HEK293T (cell line): ENCODE data around the gene CSN1S1.

Experiments
- ARNT ChIP-seq: fragments of 450-650 bp; IDR thresholded peaks from 2 replicates; pipeline ENCODE4 v1.6.1; 2017; ENCODE audit warnings: mild to moderate bottlenecking
- BHLHE40 ChIP-seq: fragments of 450-650 bp; IDR thresholded peaks from 2 replicates; pipeline ENCODE4 v1.6.1; 2016; ENCODE audit warnings: mild to moderate bottlenecking, moderate library complexity, borderline replicate concordance
- ELF4 ChIP-seq: fragments of 450-650 bp; IDR thresholded peaks from 2 replicates; pipeline ENCODE4 v1.6.1; 2017; ENCODE audit warnings: antibody characterized with exemption
- FOXA1 ChIP-seq: fragments of 450-650 bp; IDR thresholded peaks from 2 replicates; pipeline ENCODE4 v1.6.1; 2016; ENCODE audit warnings: mild to moderate bottlenecking
- FOXK2 ChIP-seq: fragments of 450-650 bp; IDR thresholded peaks from 2 replicates; pipeline ENCODE4 v1.6.1; 2016; ENCODE audit warnings: mild to moderate bottlenecking
- FOXM1 ChIP-seq: fragments of 450-650 bp; IDR thresholded peaks from 2 replicates; pipeline ENCODE4 v1.6.1; 2017; ENCODE audit warnings: mild to moderate bottlenecking, borderline replicate concordance
- LEF1 ChIP-seq: fragments of 450-650 bp; IDR thresholded peaks from 2 replicates; pipeline ENCODE4 v1.6.1; 2017; ENCODE audit warnings: mild to moderate bottlenecking, borderline replicate concordance
- NFRKB ChIP-seq: fragments of 450-650 bp; IDR thresholded peaks from 2 replicates; pipeline ENCODE4 v1.6.1; 2016; ENCODE audit warnings: mild to moderate bottlenecking, moderate library complexity
- SP1 ChIP-seq: fragments of 450-650 bp; IDR thresholded peaks from 2 replicates; pipeline ENCODE4 v1.6.1; 2017
- SUZ12 ChIP-seq: fragments of 450-650 bp; IDR thresholded peaks from 2 replicates; pipeline ENCODE4 v1.6.1; 2016; ENCODE audit warnings: mild to moderate bottlenecking
- TARDBP ChIP-seq: fragments of 450-650 bp; IDR thresholded peaks from 2 replicates; pipeline ENCODE4 v1.6.1; 2016
- ZNF384 ChIP-seq: fragments of 450-650 bp; IDR thresholded peaks from 2 replicates; pipeline ENCODE4 v1.6.1; 2016

DNA sequence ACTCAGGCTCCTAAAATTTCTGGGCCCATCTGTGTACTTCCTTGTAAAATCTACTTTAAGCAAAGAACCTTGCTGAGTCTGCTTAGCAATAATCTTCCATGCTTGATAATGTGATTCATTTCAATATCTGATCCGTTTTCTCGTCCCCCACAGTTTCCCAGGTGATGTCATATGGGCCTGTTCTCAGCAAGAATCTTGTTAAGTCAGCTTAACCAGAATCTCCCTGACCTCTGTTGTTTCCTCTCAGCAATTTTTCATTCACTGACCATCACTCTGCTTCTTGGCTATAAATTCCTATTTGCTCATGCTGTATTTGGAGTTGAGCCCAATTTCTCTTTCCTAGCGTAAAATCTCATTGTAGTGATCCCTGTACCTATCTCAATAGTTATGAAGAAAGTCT, 20.7 kb downstream of the CSN1S1 start:
- TF ChIP-seq SUZ12 (no peak), BHLHE40 (no peak), FOXM1 (no peak), NFRKB (no peak), TARDBP (no peak), ZNF384 (no peak), LEF1 (no peak), ARNT (no peak), FOXK2 (no peak), FOXA1 (no peak), SP1 (no peak), ELF4 (no peak)
